Loucy (cell line): ENCODE data around the gene CCPG1.

ENCODE experiments used
- H2AFZ ChIP-seq: fragments of 200-600 bp; sonication (generic); 2 replicates; pipeline ENCODE4 v1.6.0; 2016; ENCODE audit warnings: antibody characterized with exemption, mild to moderate bottlenecking, low read length, moderate library complexity
- H3F3A ChIP-seq: fragments of 200-600 bp; 2 replicates; pipeline ENCODE4 v1.6.0; 2016; ENCODE audit warnings: antibody characterized with exemption, low read depth, mild to moderate bottlenecking
- H3K27me3 ChIP-seq: fragments of 200-600 bp; sonication (generic); 2 replicates; pipeline ENCODE4 v1.6.1; 2014; ENCODE audit warnings: low read length, mild to moderate bottlenecking; ENCODE audit not compliant: insufficient read depth, poor library complexity, severe bottlenecking
- H3K36me3 ChIP-seq: fragments of 200-600 bp; sonication (generic); 2 replicates; pipeline ENCODE4 v1.6.1; 2016; ENCODE audit warnings: low read length; ENCODE audit not compliant: insufficient read depth
- H3K4me1 ChIP-seq: fragments of 200-600 bp; sonication (generic); 2 replicates; pipeline ENCODE4 v1.5.1; 2014; ENCODE audit warnings: low read length, mild to moderate bottlenecking; ENCODE audit not compliant: insufficient read depth, poor library complexity, severe bottlenecking
- H3K4me2 ChIP-seq: fragments of 200-600 bp; sonication (generic); 2 replicates; pipeline ENCODE4 v1.6.0; 2014; ENCODE audit warnings: antibody characterized with exemption, low read length, low read depth, mild to moderate bottlenecking; ENCODE audit not compliant: poor library complexity, severe bottlenecking
- H3K4me3 ChIP-seq: fragments of 200-600 bp; sonication (generic); 2 replicates; pipeline ENCODE4 v1.5.1; 2014; ENCODE audit warnings: low read length, mild to moderate bottlenecking, mixed read lengths; ENCODE audit not compliant: poor library complexity, severe bottlenecking
- H3K79me2 ChIP-seq: fragments of 200-600 bp; sonication (generic); 2 replicates; pipeline ENCODE4 v1.6.1; 2014; ENCODE audit warnings: low read length; ENCODE audit not compliant: insufficient read depth
- H3K9ac ChIP-seq: fragments of 200-600 bp; sonication (generic); 2 replicates; pipeline ENCODE4 v1.6.0; 2014; ENCODE audit warnings: mild to moderate bottlenecking, low read depth, low read length, moderate library complexity; ENCODE audit not compliant: poor library complexity, severe bottlenecking
- H3K9me2 ChIP-seq: fragments of 200-600 bp; sonication (generic); replicated peaks from 2 replicates; pipeline ENCODE4 v1.6.1; 2016; ENCODE audit warnings: low read depth, low read length, mixed read lengths
- H3K9me3 ChIP-seq: fragments of 200-600 bp; sonication (generic); 2 replicates; pipeline ENCODE4 v1.6.1; 2014; ENCODE audit warnings: mild to moderate bottlenecking, antibody characterized with exemption, low read length, low read depth; ENCODE audit not compliant: insufficient read depth
- H4K20me1 ChIP-seq: fragments of 200-600 bp; sonication (generic); 2 replicates; pipeline ENCODE4 v1.6.0; 2014; ENCODE audit warnings: antibody characterized with exemption, low read length, mild to moderate bottlenecking; ENCODE audit not compliant: insufficient read depth, poor library complexity, severe bottlenecking
- EZH2phosphoT487 ChIP-seq: fragments of 200-600 bp; IDR thresholded peaks from 2 replicates; pipeline ENCODE4 v1.6.1; 2018; ENCODE audit warnings: antibody characterized with exemption, mild to moderate bottlenecking, moderate library complexity, borderline replicate concordance
- TF ChIP-seq, protein P1 (sequence below): fragments of 200-600 bp; sonication (generic); conservative IDR thresholded peaks from 2 replicates; pipeline ENCODE4 v1.5.1; 2014; ENCODE audit warnings: mild to moderate bottlenecking, antibody characterized with exemption, low read length

The CCPG1 gene

GRCh38 chr15:55362641-55363040, 45.5 kb downstream of the CCPG1 start:
- Histone ChIP-seq H3K27me3 (no peaks in the 10 kb centered on the region), H2AFZ (no peak overlapping the region), H3K4me2 (no peak overlapping the region), H3K9ac (no peak overlapping the region), H3K4me3 (no peak overlapping the region), H3K79me2 (no peaks in the 10 kb centered on the region), H3F3A (no peaks in the 10 kb centered on the region), H3K36me3 (no peaks in the 10 kb centered on the region; the same call in 1 of the 2 replicates), H4K20me1 (no peaks in the 10 kb centered on the region), H3K4me1 (no peaks in the 10 kb centered on the region), H3K9me3 (no peaks in the 10 kb centered on the region), H3K9me2 (no peaks in the 10 kb centered on the region)
- no peak for TF ChIP-seq EZH2phosphoT487
- TF ChIP-seq, protein P1, sequence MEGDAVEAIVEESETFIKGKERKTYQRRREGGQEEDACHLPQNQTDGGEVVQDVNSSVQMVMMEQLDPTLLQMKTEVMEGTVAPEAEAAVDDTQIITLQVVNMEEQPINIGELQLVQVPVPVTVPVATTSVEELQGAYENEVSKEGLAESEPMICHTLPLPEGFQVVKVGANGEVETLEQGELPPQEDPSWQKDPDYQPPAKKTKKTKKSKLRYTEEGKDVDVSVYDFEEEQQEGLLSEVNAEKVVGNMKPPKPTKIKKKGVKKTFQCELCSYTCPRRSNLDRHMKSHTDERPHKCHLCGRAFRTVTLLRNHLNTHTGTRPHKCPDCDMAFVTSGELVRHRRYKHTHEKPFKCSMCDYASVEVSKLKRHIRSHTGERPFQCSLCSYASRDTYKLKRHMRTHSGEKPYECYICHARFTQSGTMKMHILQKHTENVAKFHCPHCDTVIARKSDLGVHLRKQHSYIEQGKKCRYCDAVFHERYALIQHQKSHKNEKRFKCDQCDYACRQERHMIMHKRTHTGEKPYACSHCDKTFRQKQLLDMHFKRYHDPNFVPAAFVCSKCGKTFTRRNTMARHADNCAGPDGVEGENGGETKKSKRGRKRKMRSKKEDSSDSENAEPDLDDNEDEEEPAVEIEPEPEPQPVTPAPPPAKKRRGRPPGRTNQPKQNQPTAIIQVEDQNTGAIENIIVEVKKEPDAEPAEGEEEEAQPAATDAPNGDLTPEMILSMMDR: no peak

- no peaks in the 10 kb centered on the region for H3K27me3 ChIP-seq
- H3K9me3 ChIP-seq: no peaks in the 10 kb centered on the region
- no peak overlapping the region for H3K4me3 ChIP-seq
- no peaks in the 10 kb centered on the region; the same call in 1 of the 2 replicates for H3K36me3 ChIP-seq
- H3F3A ChIP-seq: no peaks in the 10 kb centered on the region
- TF ChIP-seq, protein P1: no peak
- TF ChIP-seq EZH2phosphoT487: no peak
- no peaks in the 10 kb centered on the region for H3K79me2 ChIP-seq
- no peak overlapping the region for H2AFZ ChIP-seq
- H3K4me2 ChIP-seq: no peak overlapping the region
- no peaks in the 10 kb centered on the region for H4K20me1 ChIP-seq
- no peaks in the 10 kb centered on the region for H3K9me2 ChIP-seq
- H3K4me1 ChIP-seq: peaks cover 2% of the 10 kb centered on the region
- no peak overlapping the region for H3K9ac ChIP-seq
Measured at GRCh38 chr15:55361048-55361447, 47.1 kb downstream of the CCPG1 start.

- no peak overlapping the region for H3K4me2 ChIP-seq
- no peaks in the 10 kb centered on the region for H3K27me3 ChIP-seq
- no peaks in the 10 kb centered on the region for H3K9me2 ChIP-seq
- no peak for TF ChIP-seq EZH2phosphoT487
- TF ChIP-seq, protein P1: no peak
- H3K9me3 ChIP-seq: no peaks in the 10 kb centered on the region
- no peak overlapping the region for H3K4me3 ChIP-seq
- H3F3A ChIP-seq: no peaks in the 10 kb centered on the region
- no peak overlapping the region for H3K9ac ChIP-seq
- peaks cover 10% of the 10 kb centered on the region for H3K4me1 ChIP-seq
- no peaks in the 10 kb centered on the region; the same call in 1 of the 2 replicates for H3K36me3 ChIP-seq
- no peaks in the 10 kb centered on the region for H4K20me1 ChIP-seq
- no peaks in the 10 kb centered on the region for H3K79me2 ChIP-seq
- no peak overlapping the region for H2AFZ ChIP-seq
Measured at GRCh38 chr15:55360256-55360655, 47.9 kb downstream of the CCPG1 start.
